HCT116 (cell line): ENCODE results near the gene B4GALT3. TPM values are rescaled to one million over a fixed set of nuclear protein-coding genes. Genes with fewer than 3 reads are reported as not detected.

ENCODE experiments used
- ATAC-seq: fragments of 200-7000 bp; cut with Tn5 transposase; 2 replicates; pipeline ENCODE4 v1.9.1; 2020; ENCODE audit warnings: mild to moderate bottlenecking, moderate library complexity
- BruUV-seq: library from RNA; stranded (reverse); fragments of 400-500 nt; replicated peaks from 2 replicates; lab custom pipeline; 2021; lab: Mats Ljungman, UMichigan
- CTCF ChIA-PET: fragments of 300-600 bp; sonication (Branson Sonifier 250); formaldehyde crosslinking; loops from one replicate; lab custom pipeline; 2021; ENCODE audit warnings: antibody characterized with exemption; lab: Charles Lee
- POLR2A ChIA-PET: fragments of 300-600, 350-600 bp; sonication (Branson Sonifier 250); formaldehyde crosslinking; loops from one replicate; lab custom pipeline; 2021; ENCODE audit warnings: antibody characterized with exemption; lab: Charles Lee
- RAD21 ChIA-PET, 2 experiments: fragments of 300-600 bp; sonication (Branson Sonifier 250); formaldehyde crosslinking; loops; one replicate each; lab custom pipeline; 2023; ENCODE audit warnings: low total read pairs in 2 of 2; ENCODE audit not compliant: uncharacterized antibody in 2 of 2, unreplicated experiment in 2 of 2, low non-redundant PET in 1 of 2; lab: Charles Lee
- DNase-seq: peaks from one replicate; pipeline ENCODE4 v3.0.0-alpha.2; 2010; ENCODE audit warnings: low read depth, low spot score
- H2AFZ ChIP-seq: fragments of 200-600 bp; shearing (Covaris generic), sonication (generic); 2 replicates; pipeline ENCODE4 v1.6.1; 2017; ENCODE audit warnings: low read depth, mixed run types, mixed read lengths, antibody characterized with exemption, low read length; ENCODE audit not compliant: poor library complexity, severe bottlenecking
- H3K27ac ChIP-seq: 2 replicates; pipeline ENCODE4 v1.5.1; 2012; ENCODE audit warnings: low read depth, low read length
- H3K27me3 ChIP-seq: fragments of 200-600 bp; sonication (generic); 2 replicates; pipeline ENCODE4 v1.6.1; 2016; ENCODE audit warnings: mixed run types, low read length, mixed read lengths; ENCODE audit not compliant: insufficient read depth
- H3K36me3 ChIP-seq, 2 experiments: fragments of 200-500 bp in 1 of 2; fragments of 200-600 bp in 1 of 2; sonication (Bioruptor generic) in 1 of 2; sonication (generic) in 1 of 2; 2 replicates each; pipeline versions ENCODE4 v1.5.1 to v1.6.1; 2014 to 2016; ENCODE audit warnings: low read length in 2 of 2, inconsistent platforms in 1 of 2, mixed read lengths in 1 of 2, mixed run types in 1 of 2; ENCODE audit not compliant: insufficient read depth in 2 of 2, control insufficient read depth in 1 of 2
- H3K4me1 ChIP-seq, 2 experiments: fragments of 200-600 bp in 1 of 2; sonication (generic) in 1 of 2; 2 replicates each; pipeline versions ENCODE4 v1.5.1 to v1.6.1; 2012 to 2017; ENCODE audit warnings: low read length in 2 of 2, inconsistent platforms in 1 of 2, mild to moderate bottlenecking in 1 of 2, mixed read lengths in 1 of 2, mixed run types in 1 of 2, moderate library complexity in 1 of 2; ENCODE audit not compliant: insufficient read depth in 2 of 2, control insufficient read depth in 1 of 2
- H3K4me2 ChIP-seq: fragments of 200-600 bp; sonication (generic); 2 replicates; pipeline ENCODE4 v1.6.1; 2017; ENCODE audit warnings: mixed run types, low read length, mixed read lengths
- H3K4me3 ChIP-seq, 2 experiments: fragments of 200-600 bp in 1 of 2; sonication (generic) in 1 of 2; replicated peaks in 1 of 2; 2 replicates each; pipeline ENCODE4 v1.5.1; 2011 to 2016; ENCODE audit warnings: low read length in 2 of 2, control low read depth in 1 of 2, low read depth in 1 of 2, mild to moderate bottlenecking in 1 of 2, mixed read lengths in 1 of 2, mixed run types in 1 of 2
- H3K79me2 ChIP-seq: fragments of 200-600 bp; sonication (generic); 2 replicates; pipeline ENCODE4 v1.6.1; 2017; ENCODE audit warnings: mild to moderate bottlenecking, mixed run types, low read length, moderate library complexity, mixed read lengths; ENCODE audit not compliant: insufficient read depth
- H3K9ac ChIP-seq: fragments of 200-600 bp; sonication (generic); 2 replicates; pipeline ENCODE4 v1.6.1; 2016; ENCODE audit warnings: low read length, mixed read lengths
- H3K9me2 ChIP-seq: fragments of 200-600 bp; sonication (generic), shearing (Covaris generic); 2 replicates; pipeline ENCODE4 v1.6.1; 2017; ENCODE audit warnings: mixed run types, mild to moderate bottlenecking, moderate library complexity; ENCODE audit not compliant: insufficient read depth
- H3K9me3 ChIP-seq, 2 experiments: fragments of 200-500 bp in 1 of 2; fragments of 200-600 bp in 1 of 2; sonication (Bioruptor generic) in 1 of 2; sonication (generic) in 1 of 2; 2 replicates each; pipeline ENCODE4 v1.6.1; 2014 to 2017; ENCODE audit warnings: low read length in 2 of 2, mixed read lengths in 2 of 2, inconsistent platforms in 1 of 2, low read depth in 1 of 2, mild to moderate bottlenecking in 1 of 2, mixed run types in 1 of 2, moderate library complexity in 1 of 2; ENCODE audit not compliant: control insufficient read depth in 1 of 2, insufficient read depth in 1 of 2
- H4K20me1 ChIP-seq: fragments of 200-600 bp; sonication (generic), shearing (Covaris generic); 2 replicates; pipeline ENCODE4 v1.6.1; 2017; ENCODE audit warnings: mixed run types, mild to moderate bottlenecking, moderate library complexity; ENCODE audit not compliant: insufficient read depth
- CBX3 ChIP-seq: IDR thresholded peaks from 2 replicates; pipeline ENCODE4 v1.6.1; 2012; ENCODE audit warnings: low read depth
- CEBPB ChIP-seq: IDR thresholded peaks from 2 replicates; pipeline ENCODE4 v1.6.1; 2012; ENCODE audit warnings: low read depth
- EZH2 ChIP-seq: fragments of 200-600 bp; sonication (generic); IDR thresholded peaks from 2 replicates; pipeline ENCODE4 v1.6.1; 2017; ENCODE audit warnings: antibody characterized with exemption, mixed run types
- POLR2A ChIP-seq: IDR thresholded peaks from 2 replicates; pipeline ENCODE4 v1.7.0; 2011; ENCODE audit warnings: borderline replicate concordance; ENCODE audit not compliant: insufficient read depth, insufficient read length; ENCODE audit errors: extremely low read depth
- SIN3A ChIP-seq: IDR thresholded peaks from 2 replicates; pipeline ENCODE4 v1.6.1; 2012; ENCODE audit warnings: low read depth
- SP1 ChIP-seq: IDR thresholded peaks from 2 replicates; pipeline ENCODE4 v1.6.1; 2012; ENCODE audit warnings: low read depth
- YY1 ChIP-seq: IDR thresholded peaks from 2 replicates; pipeline ENCODE4 v1.6.1; 2011; ENCODE audit warnings: low read length, low read depth, moderate library complexity, mild to moderate bottlenecking; ENCODE audit not compliant: insufficient replicate concordance; ENCODE audit errors: extremely low read depth
- ZFX ChIP-seq: fragments of 450-650 bp; IDR thresholded peaks from 2 replicates; pipeline ENCODE4 v1.6.1; 2017
- ZNF274 ChIP-seq: fragments of 200-500 bp; sonication (Bioruptor generic); IDR thresholded peaks from 2 replicates; pipeline ENCODE4 v1.6.1; 2014; ENCODE audit warnings: mild to moderate bottlenecking, low read depth, low read length, inconsistent platforms
- intact Hi-C: fragments of 100-400 bp; cut with micrococcal nuclease; formaldehyde crosslinking; loops from 2 replicates; pipeline ENCODE4 v1.10.0; 2022
- total RNA-seq: library from RNA; stranded (reverse); gene quantifications from one replicate; pipeline ENCODE4 v1.2.1, GENCODE V29; 2021; ENCODE audit not compliant: unreplicated experiment
- TF ChIP-seq, protein P1 (sequence below), 3 experiments: fragments of 200-600 bp in 1 of 3; sonication (generic) in 1 of 3; IDR thresholded peaks in 2 of 3; conservative IDR thresholded peaks in 1 of 3; 2 replicates each; pipeline ENCODE4 v1.5.1; 2012 to 2017; ENCODE audit warnings: low read depth in 2 of 3, low read length in 2 of 3, antibody characterized with exemption in 1 of 3, borderline replicate concordance in 1 of 3, control low read depth in 1 of 3, mild to moderate bottlenecking in 1 of 3, mixed read lengths in 1 of 3, mixed run types in 1 of 3, moderate library complexity in 1 of 3; ENCODE audit not compliant: insufficient read depth in 1 of 3
- TF ChIP-seq, protein P2 (sequence below): IDR thresholded peaks from 2 replicates; pipeline ENCODE4 v1.6.1; 2012; ENCODE audit warnings: low read depth

Gene B4GALT3
- total RNA-seq, 1 experiment from 2014 or later = 53.7 TPM

DNA sequence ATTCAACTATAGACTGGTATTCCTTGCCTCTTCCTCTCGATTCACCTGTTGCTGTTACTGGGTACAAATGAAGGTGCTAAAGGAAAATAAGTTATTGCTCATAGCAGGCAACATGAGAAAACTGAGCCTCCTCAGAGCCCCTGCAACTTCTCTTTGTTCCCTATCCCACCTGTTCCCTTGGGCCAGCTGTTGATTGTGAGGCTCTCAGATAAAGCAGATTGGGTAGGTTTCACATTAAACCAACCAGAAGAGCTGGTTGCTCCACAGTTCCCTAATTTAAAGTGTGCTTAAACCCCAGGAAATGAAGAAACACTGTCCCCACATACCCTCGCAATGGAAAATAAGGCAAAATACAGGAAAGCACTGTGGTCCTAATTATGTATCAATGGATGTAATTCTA, 49.7 kb downstream of the B4GALT3 start (continued):
- TF ChIP-seq EZH2 (no peak), SP1 (no peak)
- TF ChIP-seq, protein P1, sequence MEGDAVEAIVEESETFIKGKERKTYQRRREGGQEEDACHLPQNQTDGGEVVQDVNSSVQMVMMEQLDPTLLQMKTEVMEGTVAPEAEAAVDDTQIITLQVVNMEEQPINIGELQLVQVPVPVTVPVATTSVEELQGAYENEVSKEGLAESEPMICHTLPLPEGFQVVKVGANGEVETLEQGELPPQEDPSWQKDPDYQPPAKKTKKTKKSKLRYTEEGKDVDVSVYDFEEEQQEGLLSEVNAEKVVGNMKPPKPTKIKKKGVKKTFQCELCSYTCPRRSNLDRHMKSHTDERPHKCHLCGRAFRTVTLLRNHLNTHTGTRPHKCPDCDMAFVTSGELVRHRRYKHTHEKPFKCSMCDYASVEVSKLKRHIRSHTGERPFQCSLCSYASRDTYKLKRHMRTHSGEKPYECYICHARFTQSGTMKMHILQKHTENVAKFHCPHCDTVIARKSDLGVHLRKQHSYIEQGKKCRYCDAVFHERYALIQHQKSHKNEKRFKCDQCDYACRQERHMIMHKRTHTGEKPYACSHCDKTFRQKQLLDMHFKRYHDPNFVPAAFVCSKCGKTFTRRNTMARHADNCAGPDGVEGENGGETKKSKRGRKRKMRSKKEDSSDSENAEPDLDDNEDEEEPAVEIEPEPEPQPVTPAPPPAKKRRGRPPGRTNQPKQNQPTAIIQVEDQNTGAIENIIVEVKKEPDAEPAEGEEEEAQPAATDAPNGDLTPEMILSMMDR (IDR thresholded peaks at IDR 0.05 in 2 of 3, conservative IDR thresholded peaks at IDR 0.05 in 1 of 3; ENCODE audit: borderline replicate concordance in 1 of 3, insufficient read depth in 1 of 3, low read depth in 2 of 3, low read length in 2 of 3) = no peak

DNA sequence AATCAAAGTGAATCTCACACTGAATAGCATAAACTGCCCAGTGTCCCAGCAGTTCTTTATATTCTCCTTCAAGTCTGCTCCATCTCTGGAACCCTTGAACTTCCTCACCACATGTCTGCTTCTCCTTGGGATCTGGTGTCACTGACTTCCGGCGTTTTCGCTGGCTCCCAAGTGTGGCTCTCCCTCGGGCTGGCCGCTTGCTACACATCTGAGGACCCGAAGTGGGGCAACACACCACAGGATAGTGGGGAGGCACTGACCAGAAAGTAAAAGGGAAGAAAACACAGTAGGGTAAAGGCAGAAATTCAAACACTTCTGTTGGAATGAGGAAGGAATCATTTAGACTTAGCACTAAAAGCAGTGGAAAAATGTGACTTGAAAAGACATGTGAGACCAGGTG, 54.3 kb downstream of the B4GALT3 start:
- ChIA-PET RAD21 (no interaction called here), CTCF (no interaction called here), POLR2A (no interaction called here)
- H3K9me2 ChIP-seq = no peaks in the 10 kb centered on the region
- no peaks in the 10 kb centered on the region for H3K27me3 ChIP-seq
- no peak overlapping the region for H3K4me3 ChIP-seq
- no peak for ATAC-seq
- TF ChIP-seq, protein P2, sequence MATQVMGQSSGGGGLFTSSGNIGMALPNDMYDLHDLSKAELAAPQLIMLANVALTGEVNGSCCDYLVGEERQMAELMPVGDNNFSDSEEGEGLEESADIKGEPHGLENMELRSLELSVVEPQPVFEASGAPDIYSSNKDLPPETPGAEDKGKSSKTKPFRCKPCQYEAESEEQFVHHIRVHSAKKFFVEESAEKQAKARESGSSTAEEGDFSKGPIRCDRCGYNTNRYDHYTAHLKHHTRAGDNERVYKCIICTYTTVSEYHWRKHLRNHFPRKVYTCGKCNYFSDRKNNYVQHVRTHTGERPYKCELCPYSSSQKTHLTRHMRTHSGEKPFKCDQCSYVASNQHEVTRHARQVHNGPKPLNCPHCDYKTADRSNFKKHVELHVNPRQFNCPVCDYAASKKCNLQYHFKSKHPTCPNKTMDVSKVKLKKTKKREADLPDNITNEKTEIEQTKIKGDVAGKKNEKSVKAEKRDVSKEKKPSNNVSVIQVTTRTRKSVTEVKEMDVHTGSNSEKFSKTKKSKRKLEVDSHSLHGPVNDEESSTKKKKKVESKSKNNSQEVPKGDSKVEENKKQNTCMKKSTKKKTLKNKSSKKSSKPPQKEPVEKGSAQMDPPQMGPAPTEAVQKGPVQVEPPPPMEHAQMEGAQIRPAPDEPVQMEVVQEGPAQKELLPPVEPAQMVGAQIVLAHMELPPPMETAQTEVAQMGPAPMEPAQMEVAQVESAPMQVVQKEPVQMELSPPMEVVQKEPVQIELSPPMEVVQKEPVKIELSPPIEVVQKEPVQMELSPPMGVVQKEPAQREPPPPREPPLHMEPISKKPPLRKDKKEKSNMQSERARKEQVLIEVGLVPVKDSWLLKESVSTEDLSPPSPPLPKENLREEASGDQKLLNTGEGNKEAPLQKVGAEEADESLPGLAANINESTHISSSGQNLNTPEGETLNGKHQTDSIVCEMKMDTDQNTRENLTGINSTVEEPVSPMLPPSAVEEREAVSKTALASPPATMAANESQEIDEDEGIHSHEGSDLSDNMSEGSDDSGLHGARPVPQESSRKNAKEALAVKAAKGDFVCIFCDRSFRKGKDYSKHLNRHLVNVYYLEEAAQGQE = no peak
- TF ChIP-seq YY1 = no peak
- no peak for TF ChIP-seq CEBPB
- TF ChIP-seq CBX3 = no peak
- TF ChIP-seq ZFX = no peak
- no peak for TF ChIP-seq SIN3A
- no peak for TF ChIP-seq POLR2A
- TF ChIP-seq ZNF274 = no peak
- intact Hi-C loops = no loop called here
- H2AFZ ChIP-seq = no peak overlapping the region
- BruUV-seq = no TSS peak
- no peak overlapping the region for H3K9ac ChIP-seq
- no peak overlapping the region for H3K4me2 ChIP-seq
- H3K36me3 ChIP-seq = peaks cover 17 to 55% of the 10 kb centered on the region in 2 experiments
- peaks cover 47% of the 10 kb centered on the region for H3K79me2 ChIP-seq
- no peak for DNase-seq
- peaks cover 10 to 21% of the 10 kb centered on the region in 2 experiments for H3K4me1 ChIP-seq
- no peak overlapping the region for H3K27ac ChIP-seq
- H4K20me1 ChIP-seq = no peaks in the 10 kb centered on the region
- no peaks in the 10 kb centered on the region for H3K9me3 ChIP-seq
